Measurements from ENCODE around the gene CERT1. TPM values are rescaled to one million over a fixed set of nuclear protein-coding genes. Genes with fewer than 3 reads are reported as not detected.

The CERT1 gene
- total RNA-seq, 1 experiment from 2014 or later, result 30.0 TPM

GRCh38 chr5:75463726-75464125 lies 47.7 kb downstream of the CERT1 start:
- BruUV-seq (replicated peaks), result no TSS peak
- Histone ChIP-seq H3K4me1 (ENCODE audit: insufficient read depth, low read length, poor library complexity, severe bottlenecking) (peaks cover 32% of the 10 kb centered on the region), H3K27ac (ENCODE audit: low read depth, low read length, poor library complexity, severe bottlenecking) (no peak overlapping the region), H3K4me3 (ENCODE audit: low read depth, low read length, poor library complexity, severe bottlenecking) (no peak overlapping the region), H3K36me3 (ENCODE audit: insufficient read depth, low read length, poor library complexity, severe bottlenecking) (no peaks in the 10 kb centered on the region), H3K27me3 (replicated peaks; ENCODE audit: insufficient read depth, low read depth, low read length, poor library complexity) (no peaks in the 10 kb centered on the region), H3K9me3 (ENCODE audit: low read depth, low read length, poor library complexity, severe bottlenecking) (peaks cover 2% of the 10 kb centered on the region)
- TF ChIP-seq CTCF (conservative IDR thresholded peaks at IDR 0.05; ENCODE audit: low read depth, low read length), result no peak
- TF ChIP-seq EZH2 (IDR thresholded peaks at IDR 0.05; ENCODE audit: borderline replicate concordance, low read depth, low read length, poor library complexity, severe bottlenecking), result no peak
- ChIA-PET CTCF (no interaction called here), POLR2A (ENCODE audit: low non-redundant PET) (no interaction called here)
- no peak for DNase-seq (ENCODE audit: low spot score)
- intact Hi-C loops (cut with micrococcal nuclease; ENCODE audit: unreplicated experiment), result no loop called here

GRCh38 chr5:75461679-75462078 lies 49.8 kb downstream of the CERT1 start:
- Histone ChIP-seq H3K9me3 (ENCODE audit: low read depth, low read length, poor library complexity, severe bottlenecking) (no peaks in the 10 kb centered on the region), H3K4me3 (ENCODE audit: low read depth, low read length, poor library complexity, severe bottlenecking) (no peak overlapping the region), H3K36me3 (ENCODE audit: insufficient read depth, low read length, poor library complexity, severe bottlenecking) (no peaks in the 10 kb centered on the region), H3K27me3 (replicated peaks; ENCODE audit: insufficient read depth, low read depth, low read length, poor library complexity) (no peaks in the 10 kb centered on the region), H3K4me1 (ENCODE audit: insufficient read depth, low read length, poor library complexity, severe bottlenecking) (peaks cover 32% of the 10 kb centered on the region), H3K27ac (ENCODE audit: low read depth, low read length, poor library complexity, severe bottlenecking) (no peak overlapping the region)
- peak; percentile 23 for DNase-seq (ENCODE audit: low spot score)
- no TSS peak for BruUV-seq (replicated peaks)
- CTCF ChIA-PET, result no interaction called here
- TF ChIP-seq EZH2 (IDR thresholded peaks at IDR 0.05; ENCODE audit: borderline replicate concordance, low read depth, low read length, poor library complexity, severe bottlenecking), result no peak
- TF ChIP-seq CTCF (conservative IDR thresholded peaks at IDR 0.05; ENCODE audit: low read depth, low read length), result no peak
- intact Hi-C loops (cut with micrococcal nuclease; ENCODE audit: unreplicated experiment), result no loop called here
- POLR2A ChIA-PET (ENCODE audit: low non-redundant PET), result interaction anchor here (0.6 to 0.7 kb wide), 2 partner anchors 125 to 944 kb away, joined by 3 to 19 read pairs; partner anchors contain the start of gene HMGCR

- POLR2A ChIA-PET (ENCODE audit: low non-redundant PET), result interaction anchor here (0.6 to 0.7 kb wide), 2 partner anchors 124 to 944 kb away, joined by 3 to 19 read pairs; partner anchors contain the start of gene HMGCR
Observed at GRCh38 chr5:75460942-75461610, 50.4 kb downstream of the CERT1 start.

GRCh38 chr5:75460532-75460931 lies 50.9 kb downstream of the CERT1 start:
- no peak for TF ChIP-seq EZH2 (IDR thresholded peaks at IDR 0.05; ENCODE audit: borderline replicate concordance, low read depth, low read length, poor library complexity, severe bottlenecking)
- no peak for TF ChIP-seq CTCF (conservative IDR thresholded peaks at IDR 0.05; ENCODE audit: low read depth, low read length)
- DNase-seq (ENCODE audit: low spot score), result no peak
- intact Hi-C loops (cut with micrococcal nuclease; ENCODE audit: unreplicated experiment), result no loop called here
- POLR2A ChIA-PET (ENCODE audit: low non-redundant PET), result no interaction called here
- peaks cover 21% of the 10 kb centered on the region for H3K4me1 ChIP-seq (ENCODE audit: insufficient read depth, low read length, poor library complexity, severe bottlenecking)
- no peak overlapping the region for H3K27ac ChIP-seq (ENCODE audit: low read depth, low read length, poor library complexity, severe bottlenecking)
- no peak overlapping the region for H3K4me3 ChIP-seq (ENCODE audit: low read depth, low read length, poor library complexity, severe bottlenecking)
- H3K9me3 ChIP-seq (ENCODE audit: low read depth, low read length, poor library complexity, severe bottlenecking), result no peaks in the 10 kb centered on the region
- no peaks in the 10 kb centered on the region for H3K27me3 ChIP-seq (replicated peaks; ENCODE audit: insufficient read depth, low read depth, low read length, poor library complexity)
- CTCF ChIA-PET, result no interaction called here
- no TSS peak for BruUV-seq (replicated peaks)
- no peaks in the 10 kb centered on the region for H3K36me3 ChIP-seq (ENCODE audit: insufficient read depth, low read length, poor library complexity, severe bottlenecking)

More at GRCh38 chr5:75460942-75461610, 50.4 kb downstream of the CERT1 start:
- no peak overlapping the region for H3K4me3 ChIP-seq (ENCODE audit: low read depth, low read length, poor library complexity, severe bottlenecking)
- TF ChIP-seq EZH2 (IDR thresholded peaks at IDR 0.05; ENCODE audit: borderline replicate concordance, low read depth, low read length, poor library complexity, severe bottlenecking), result no peak
- no peak for DNase-seq (ENCODE audit: low spot score)
- CTCF ChIA-PET, result no interaction called here
- no peaks in the 10 kb centered on the region for H3K27me3 ChIP-seq (replicated peaks; ENCODE audit: insufficient read depth, low read depth, low read length, poor library complexity)
- H3K9me3 ChIP-seq (ENCODE audit: low read depth, low read length, poor library complexity, severe bottlenecking), result no peaks in the 10 kb centered on the region
- BruUV-seq (replicated peaks), result no TSS peak
- intact Hi-C loops (cut with micrococcal nuclease; ENCODE audit: unreplicated experiment), result no loop called here
- H3K4me1 ChIP-seq (ENCODE audit: insufficient read depth, low read length, poor library complexity, severe bottlenecking), result peaks cover 26% of the 10 kb centered on the region
- no peak overlapping the region for H3K27ac ChIP-seq (ENCODE audit: low read depth, low read length, poor library complexity, severe bottlenecking)
- no peaks in the 10 kb centered on the region for H3K36me3 ChIP-seq (ENCODE audit: insufficient read depth, low read length, poor library complexity, severe bottlenecking)
